HG03442 (cell line): ENCODE data around the gene KIF16B.
"Not testable (repeated sequence)": the region's sequence is repeated elsewhere in the genome, so short reads cannot be mapped to it uniquely, and the experiment has no call there.

Source experiments
- ATAC-seq: cut with Tn5 transposase; IDR thresholded peaks from one replicate; pipeline ENCODE4 v1.9.1; 2021; ENCODE audit warnings: mild to moderate bottlenecking, moderate library complexity; ENCODE audit not compliant: unreplicated experiment

KIF16B gene

DNA sequence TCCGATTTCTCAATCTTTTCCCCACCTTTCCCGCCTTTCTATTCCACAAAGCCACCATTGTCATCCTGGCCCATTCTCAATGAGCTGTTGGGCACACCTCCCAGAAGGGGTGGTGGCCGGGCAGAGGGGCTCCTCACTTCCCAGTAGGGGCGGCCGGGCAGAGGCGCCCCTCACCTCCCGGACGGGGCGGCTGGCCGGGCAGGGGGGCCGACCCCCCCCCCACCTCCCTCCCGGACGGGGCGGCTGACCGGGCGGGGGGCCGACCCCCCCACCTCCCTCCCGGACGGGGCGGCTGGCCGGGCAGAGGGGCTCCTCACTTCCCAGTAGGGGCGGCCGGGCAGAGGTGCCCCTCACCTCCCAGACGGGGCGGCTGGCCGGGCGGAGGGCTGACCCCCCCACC is 346.3 kb downstream of the KIF16B start:
- ATAC-seq = not testable (repeated sequence)

DNA sequence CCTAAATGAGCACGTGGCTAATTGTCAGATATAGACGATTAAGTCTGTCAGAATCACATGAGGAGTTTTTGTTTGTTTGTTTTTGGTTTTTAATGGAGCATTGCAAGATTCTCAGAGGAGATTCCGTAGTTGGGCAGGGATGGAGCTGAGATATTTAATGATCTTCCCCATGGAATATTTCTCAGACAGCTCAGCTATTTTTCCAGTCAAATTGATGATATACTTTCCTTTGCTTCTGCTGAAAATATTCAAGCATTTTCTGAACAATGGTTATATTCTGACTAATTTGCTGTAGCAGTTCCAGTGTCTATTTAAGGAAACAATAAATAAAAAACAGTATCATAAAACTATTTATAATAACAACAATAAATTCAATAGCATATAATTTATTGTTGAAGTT is 348.4 kb downstream of the KIF16B start:
- ATAC-seq = no peak

DNA sequence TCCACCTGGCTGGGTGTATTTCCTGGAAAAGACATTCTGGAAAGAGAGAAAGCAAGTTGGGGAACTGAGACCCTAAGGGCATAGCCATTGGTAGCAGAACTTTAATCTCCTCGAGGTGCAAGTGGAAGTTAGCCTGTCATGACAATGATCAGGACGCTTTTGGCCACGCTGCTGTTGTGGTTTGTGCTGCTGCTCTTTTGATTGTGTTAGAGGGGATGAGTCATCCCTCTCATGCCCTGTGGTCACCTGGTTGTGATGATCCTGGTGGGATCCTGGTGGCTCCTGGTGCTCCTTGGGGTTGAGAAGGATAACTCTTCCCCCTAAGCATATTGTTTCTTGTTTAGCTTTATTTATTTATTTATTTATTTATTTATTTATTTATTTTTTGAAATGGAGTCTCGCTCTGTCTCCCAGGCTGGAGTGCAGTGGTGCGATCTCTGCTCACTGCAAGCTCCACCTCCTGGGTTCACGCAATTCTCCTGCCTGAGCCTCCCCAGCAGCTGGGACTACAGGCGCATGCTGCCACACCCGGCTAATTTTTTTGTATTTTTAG is 350.3 kb downstream of the KIF16B start:
- no peak for ATAC-seq
